ENCODE measurements around the gene SNW1. TPM values are rescaled to one million over a fixed set of nuclear protein-coding genes. Genes with fewer than 3 reads are reported as not detected.

Gene SNW1
- total RNA-seq, 5 donors from 2014 or later (not counting 1 experiment from before 2014, with no cell fraction given), result 83.5 to 94.1 (median 91.7) TPM

DNA sequence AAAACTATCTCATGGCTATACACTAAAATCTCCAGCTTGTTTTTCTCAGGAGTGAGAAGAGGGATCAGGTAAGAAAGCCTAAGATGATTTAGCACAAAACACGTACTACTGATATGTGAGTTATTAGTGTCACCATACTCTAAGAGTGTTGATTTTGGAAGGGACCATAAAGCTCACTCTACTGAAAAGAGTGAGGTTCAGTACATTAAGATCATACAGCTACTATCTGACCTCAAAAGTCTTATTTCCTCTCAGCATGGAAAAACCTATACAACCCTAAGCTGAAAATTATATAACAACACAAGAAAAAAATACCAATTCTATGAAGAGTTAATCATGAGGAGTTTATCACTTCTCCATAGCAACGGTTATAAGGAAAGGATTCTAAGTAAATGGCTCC, 19.5 kb downstream of the SNW1 start:
- ATAC-seq (replicated peaks in 1 of 4) (no peak), DNase-seq (no peak)
- no CpG with 5 or more reads among the region's 2 CpGs for WGBS (ENCODE audit: insufficient coverage)
- Histone ChIP-seq H3K4me1 (ENCODE audit: control insufficient read depth in 1 of 2, extremely low read depth in 1 of 2, insufficient read depth in 2 of 2, low read length in 2 of 2) (peaks cover 0 to 4% of the 10 kb centered on the region in 2 experiments), H3K27me3 (replicated peaks in 1 of 2; ENCODE audit: control insufficient read depth in 2 of 2, extremely low read depth in 1 of 2, insufficient read depth in 2 of 2, low read length in 1 of 2) (no peaks in the 10 kb centered on the region), H3K36me3 (ENCODE audit: control insufficient read depth in 2 of 2, extremely low read depth in 1 of 2, insufficient read depth in 1 of 2, low read length in 1 of 2) (peaks cover 16 to 60% of the 10 kb centered on the region in 2 donors), H3K4me3 (ENCODE audit: control insufficient read depth in 1 of 2, extremely low read depth in 1 of 2, low read length in 1 of 2) (no peak overlapping the region), H3K27ac (ENCODE audit: low read length) (no peak overlapping the region), H3K9me3 (no peaks in the 10 kb centered on the region)
- no peak overlapping the region for H3K27ac Mint-ChIP-seq
- no peak overlapping the region for H3K4me3 Mint-ChIP-seq
- H3K9me3 Mint-ChIP-seq, result no peaks in the 10 kb centered on the region
- ChIA-PET CTCF (interaction anchor here in 1 of 2 donors (0.6 kb wide), 1 partner anchor 21 kb away, joined by 4 read pairs; no protein-coding TSS in a partner anchor), POLR2A (interaction anchor here in 1 of 2 donors (0.9 kb wide), 1 partner anchor 10 kb away, joined by 3 read pairs; no protein-coding TSS in a partner anchor)
- H3K36me3 Mint-ChIP-seq, result peaks cover 52% of the 10 kb centered on the region
- peaks cover 45 to 49% (median 47%) of the 10 kb centered on the region in 3 donors for H3K4me1 Mint-ChIP-seq
- no peaks in the 10 kb centered on the region for H3K27me3 Mint-ChIP-seq

- H3K36me3 ChIP-seq (ENCODE audit: control insufficient read depth in 2 of 2, extremely low read depth in 1 of 2, insufficient read depth in 1 of 2, low read length in 1 of 2), result peaks cover 9 to 68% of the 10 kb centered on the region in 2 donors
- H3K27me3 ChIP-seq (replicated peaks in 1 of 2; ENCODE audit: control insufficient read depth in 2 of 2, extremely low read depth in 1 of 2, insufficient read depth in 2 of 2, low read length in 1 of 2), result no peaks in the 10 kb centered on the region
- Mint-ChIP-seq H3K36me3 (peaks cover 55% of the 10 kb centered on the region), H3K9me3 (no peaks in the 10 kb centered on the region), H3K27ac (peak overlapping the region; percentile 40 to 57), H3K4me1 (peaks cover 25 to 35% (median 31%) of the 10 kb centered on the region in 3 donors), H3K27me3 (no peaks in the 10 kb centered on the region), H3K4me3 (no peak overlapping the region)
- peak overlapping the region; percentile 42 for H3K27ac ChIP-seq (ENCODE audit: low read length)
- POLR2A ChIA-PET, result no interaction called here
- H3K9me3 ChIP-seq, result no peaks in the 10 kb centered on the region
- peak in 1 of 35 experiments; percentile 35 for DNase-seq
- peaks cover 0 to 4% of the 10 kb centered on the region in 2 experiments for H3K4me1 ChIP-seq (ENCODE audit: control insufficient read depth in 1 of 2, extremely low read depth in 1 of 2, insufficient read depth in 2 of 2, low read length in 2 of 2)
- H3K4me3 ChIP-seq (ENCODE audit: control insufficient read depth in 1 of 2, extremely low read depth in 1 of 2, low read length in 1 of 2), result no peak overlapping the region
- CTCF ChIA-PET, result no interaction called here
- ATAC-seq (replicated peaks in 1 of 4), result peak in 3 of 4 experiments; percentile 43 to 77 (median 49)
- WGBS (ENCODE audit: insufficient coverage), result 20% methylated on average over 1 of the region's 7 CpGs
These were observed 22.3 kb downstream of the SNW1 start for GRCh38 chr14:77738559-77739250.

- Histone ChIP-seq H3K27ac (ENCODE audit: low read length) (no peak overlapping the region), H3K36me3 (ENCODE audit: control insufficient read depth in 2 of 2, extremely low read depth in 1 of 2, insufficient read depth in 1 of 2, low read length in 1 of 2) (peaks cover 0 to 97% of the 10 kb centered on the region in 2 donors), H3K4me3 (ENCODE audit: control insufficient read depth in 1 of 2, extremely low read depth in 1 of 2, low read length in 1 of 2) (no peak overlapping the region), H3K27me3 (replicated peaks in 1 of 2; ENCODE audit: control insufficient read depth in 2 of 2, extremely low read depth in 1 of 2, insufficient read depth in 2 of 2, low read length in 1 of 2) (no peaks in the 10 kb centered on the region), H3K4me1 (ENCODE audit: control insufficient read depth in 1 of 2, extremely low read depth in 1 of 2, insufficient read depth in 2 of 2, low read length in 2 of 2) (no peaks in the 10 kb centered on the region), H3K9me3 (no peaks in the 10 kb centered on the region)
- Mint-ChIP-seq H3K4me3 (no peak overlapping the region), H3K27me3 (no peaks in the 10 kb centered on the region), H3K27ac (peak overlapping the region in 1 of 2 donors; percentile 45), H3K4me1 (peaks cover 0 to 12% (median 0%) of the 10 kb centered on the region in 3 donors), H3K9me3 (no peaks in the 10 kb centered on the region), H3K36me3 (peaks cover 61% of the 10 kb centered on the region)
- ChIA-PET CTCF (no interaction called here), POLR2A (interaction anchor here in 1 of 2 donors (0.6 kb wide), 1 partner anchor 10 kb away, joined by 3 read pairs; no protein-coding TSS in a partner anchor)
- ATAC-seq (replicated peaks in 1 of 4) (no peak), DNase-seq (no peak)
- no CpG with 5 or more reads among the region's 3 CpGs for WGBS (ENCODE audit: insufficient coverage)
These were observed 29.9 kb downstream of the SNW1 start for GRCh38 chr14:77730976-77731497.

DNA sequence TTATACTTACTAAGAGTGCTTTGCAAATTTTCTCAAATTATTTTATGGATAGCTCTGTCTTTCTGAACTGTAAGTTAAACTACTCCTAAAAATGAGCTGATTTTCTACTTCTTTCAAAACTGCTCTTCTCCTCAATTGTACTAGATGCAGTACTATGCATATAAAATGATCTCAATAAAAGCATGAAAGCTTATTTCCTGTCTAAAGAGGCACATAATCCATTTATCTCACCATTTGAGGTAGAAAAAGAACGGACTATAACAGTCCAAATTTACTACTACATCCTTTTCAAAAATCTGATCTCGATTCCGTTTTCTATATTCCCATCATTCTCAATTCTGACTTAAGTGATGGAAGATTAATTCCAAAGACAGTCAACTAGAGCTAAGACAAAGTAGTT, 38.7 kb downstream of the SNW1 start:
- CTCF ChIA-PET, result no interaction called here
- H3K36me3 Mint-ChIP-seq, result peaks cover 62% of the 10 kb centered on the region

DNA sequence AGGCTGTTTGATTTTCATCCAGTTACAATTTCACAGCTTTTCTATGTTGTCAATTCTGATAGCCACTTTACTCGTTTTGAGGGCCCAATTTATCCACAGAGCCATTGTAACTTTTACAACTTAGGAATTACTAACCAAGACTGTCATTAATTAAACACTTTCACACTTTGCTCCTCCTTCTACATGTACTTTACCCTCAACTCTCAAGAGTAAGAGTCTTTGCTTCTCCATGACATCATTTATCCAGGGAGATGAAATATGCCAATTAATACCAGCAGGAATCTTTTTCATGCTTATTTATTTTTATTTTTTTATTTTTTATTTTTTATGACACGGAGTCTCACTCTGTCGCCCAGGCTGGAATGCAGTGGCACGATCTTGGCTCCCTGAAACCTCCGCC, 39.5 kb downstream of the SNW1 start:
- WGBS (ENCODE audit: insufficient coverage), result 98% methylated on average over 5 of the region's 5 CpGs

More for the DNA sequence above, 38.7 kb downstream of the SNW1 start:
- H3K27ac ChIP-seq (ENCODE audit: low read length), result no peak overlapping the region
- H3K27ac Mint-ChIP-seq, result no peak overlapping the region
- no peaks in the 10 kb centered on the region for H3K27me3 Mint-ChIP-seq
- no peak overlapping the region for H3K4me3 ChIP-seq (ENCODE audit: control insufficient read depth in 1 of 2, extremely low read depth in 1 of 2, low read length in 1 of 2)
- no peak for DNase-seq
- no peaks in the 10 kb centered on the region for H3K4me1 ChIP-seq (ENCODE audit: control insufficient read depth in 1 of 2, extremely low read depth in 1 of 2, insufficient read depth in 2 of 2, low read length in 2 of 2)
- H3K9me3 ChIP-seq, result no peaks in the 10 kb centered on the region
- peaks cover 0 to 5% (median 0%) of the 10 kb centered on the region in 3 donors for H3K4me1 Mint-ChIP-seq
- no peak for ATAC-seq (replicated peaks in 1 of 4)
- WGBS (ENCODE audit: insufficient coverage), result no CpG with 5 or more reads among the region's 3 CpGs
- no peaks in the 10 kb centered on the region for H3K9me3 Mint-ChIP-seq
- peaks cover 9 to 86% of the 10 kb centered on the region in 2 donors for H3K36me3 ChIP-seq (ENCODE audit: control insufficient read depth in 2 of 2, extremely low read depth in 1 of 2, insufficient read depth in 1 of 2, low read length in 1 of 2)
- H3K27me3 ChIP-seq (replicated peaks in 1 of 2; ENCODE audit: control insufficient read depth in 2 of 2, extremely low read depth in 1 of 2, insufficient read depth in 2 of 2, low read length in 1 of 2), result no peaks in the 10 kb centered on the region
- no peak overlapping the region for H3K4me3 Mint-ChIP-seq
- POLR2A ChIA-PET, result interaction anchor here in 1 of 2 donors (0.9 kb wide), 1 partner anchor 11 kb away, joined by 10 read pairs; no protein-coding TSS in a partner anchor

DNA sequence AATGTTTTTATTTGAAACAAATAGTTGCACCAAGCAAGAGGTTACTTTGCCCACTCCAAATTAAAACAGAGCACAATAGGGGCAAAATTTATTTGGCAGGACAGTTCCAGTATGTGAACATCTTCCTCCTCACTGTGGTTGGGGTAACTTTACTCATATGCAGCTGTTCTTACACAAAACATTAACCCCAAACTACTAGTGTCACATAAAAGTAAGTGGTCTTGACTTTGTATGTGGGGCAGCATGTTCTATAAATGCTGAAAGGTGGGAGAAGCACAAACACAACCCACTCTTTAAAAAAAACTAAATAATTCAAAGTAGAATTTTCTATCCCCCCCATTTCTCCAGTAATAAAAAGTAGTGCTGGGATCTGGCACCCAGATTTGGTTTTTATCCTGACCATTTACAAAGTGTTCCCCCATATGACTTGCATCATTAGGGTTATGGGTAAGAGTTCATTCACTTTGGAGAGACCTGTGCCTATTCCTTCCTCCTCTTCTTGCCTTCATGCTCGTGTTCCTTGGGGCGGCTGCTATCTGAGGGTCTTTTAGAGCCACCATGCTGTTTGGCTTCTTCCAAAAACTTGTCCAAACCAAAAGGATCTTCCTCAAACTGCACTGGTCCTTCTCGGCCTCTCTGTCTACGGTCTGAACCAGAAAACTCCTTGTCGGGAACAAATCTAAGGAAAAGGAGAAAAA, 43.2 kb downstream of the SNW1 start:
- H3K4me3 ChIP-seq (ENCODE audit: control insufficient read depth in 1 of 2, extremely low read depth in 1 of 2, low read length in 1 of 2), result no peak overlapping the region
- CTCF ChIA-PET, result interaction anchor here in 1 of 2 donors (0.6 kb wide), 2 partner anchors 11 to 260 kb away, joined by 3 to 4 read pairs; partner anchors contain the start of gene VIPAS39
- H3K4me1 ChIP-seq (ENCODE audit: control insufficient read depth in 1 of 2, extremely low read depth in 1 of 2, insufficient read depth in 2 of 2, low read length in 2 of 2), result no peaks in the 10 kb centered on the region
- no peaks in the 10 kb centered on the region for H3K9me3 Mint-ChIP-seq
- no peak overlapping the region for H3K27ac Mint-ChIP-seq
- peaks cover 4 to 78% of the 10 kb centered on the region in 2 donors for H3K36me3 ChIP-seq (ENCODE audit: control insufficient read depth in 2 of 2, extremely low read depth in 1 of 2, insufficient read depth in 1 of 2, low read length in 1 of 2)
- no peaks in the 10 kb centered on the region for H3K27me3 ChIP-seq (replicated peaks in 1 of 2; ENCODE audit: control insufficient read depth in 2 of 2, extremely low read depth in 1 of 2, insufficient read depth in 2 of 2, low read length in 1 of 2)
- ATAC-seq (replicated peaks in 1 of 4) (no peak), DNase-seq (no peak)
- no peaks in the 10 kb centered on the region for H3K9me3 ChIP-seq
- H3K27ac ChIP-seq (ENCODE audit: low read length), result no peak overlapping the region
- POLR2A ChIA-PET, result interaction anchor here in 1 of 2 donors (0.6 kb wide), 2 partner anchors 32 to 42 kb away, joined by 3 to 4 read pairs; no protein-coding TSS in a partner anchor
- no peaks in the 10 kb centered on the region for H3K27me3 Mint-ChIP-seq
- peaks cover 7 to 10% (median 9%) of the 10 kb centered on the region in 3 donors for H3K4me1 Mint-ChIP-seq
- WGBS (ENCODE audit: insufficient coverage), result 65% methylated on average over 2 of the region's 5 CpGs
- H3K36me3 Mint-ChIP-seq, result peaks cover 54% of the 10 kb centered on the region
- H3K4me3 Mint-ChIP-seq, result peak overlapping the region in 1 of 3 donors; percentile 16

More for the DNA sequence above, 39.5 kb downstream of the SNW1 start:
- Histone ChIP-seq H3K36me3 (ENCODE audit: control insufficient read depth in 2 of 2, extremely low read depth in 1 of 2, insufficient read depth in 1 of 2, low read length in 1 of 2) (peaks cover 9 to 85% of the 10 kb centered on the region in 2 donors), H3K4me3 (ENCODE audit: control insufficient read depth in 1 of 2, extremely low read depth in 1 of 2, low read length in 1 of 2) (no peak overlapping the region), H3K4me1 (ENCODE audit: control insufficient read depth in 1 of 2, extremely low read depth in 1 of 2, insufficient read depth in 2 of 2, low read length in 2 of 2) (no peaks in the 10 kb centered on the region), H3K27ac (ENCODE audit: low read length) (no peak overlapping the region), H3K27me3 (replicated peaks in 1 of 2; ENCODE audit: control insufficient read depth in 2 of 2, extremely low read depth in 1 of 2, insufficient read depth in 2 of 2, low read length in 1 of 2) (no peaks in the 10 kb centered on the region), H3K9me3 (no peaks in the 10 kb centered on the region)
- POLR2A ChIA-PET, result interaction anchor here in 1 of 2 donors (0.7 kb wide), 1 partner anchor 9 kb away, joined by 3 read pairs; no protein-coding TSS in a partner anchor
- ATAC-seq (replicated peaks in 1 of 4) (no peak), DNase-seq (no peak)
- Mint-ChIP-seq H3K36me3 (peaks cover 58% of the 10 kb centered on the region), H3K4me1 (peaks cover 0 to 5% (median 0%) of the 10 kb centered on the region in 3 donors), H3K27ac (no peak overlapping the region), H3K27me3 (no peaks in the 10 kb centered on the region), H3K4me3 (no peak overlapping the region), H3K9me3 (no peaks in the 10 kb centered on the region)
- CTCF ChIA-PET, result no interaction called here

All from T-cell (primary cell).